ENCODE data around the gene ATG4A. TPM values are rescaled to one million over a fixed set of nuclear protein-coding genes. Genes with fewer than 3 reads are reported as not detected.

The ATG4A gene
- total and polyA plus RNA-seq, 9 of the 15 experiments (the other 6 are each of a cell fraction or from before 2014, with no cell fraction given) = 7.3 to 24.5 (median 16.6) TPM

DNA sequence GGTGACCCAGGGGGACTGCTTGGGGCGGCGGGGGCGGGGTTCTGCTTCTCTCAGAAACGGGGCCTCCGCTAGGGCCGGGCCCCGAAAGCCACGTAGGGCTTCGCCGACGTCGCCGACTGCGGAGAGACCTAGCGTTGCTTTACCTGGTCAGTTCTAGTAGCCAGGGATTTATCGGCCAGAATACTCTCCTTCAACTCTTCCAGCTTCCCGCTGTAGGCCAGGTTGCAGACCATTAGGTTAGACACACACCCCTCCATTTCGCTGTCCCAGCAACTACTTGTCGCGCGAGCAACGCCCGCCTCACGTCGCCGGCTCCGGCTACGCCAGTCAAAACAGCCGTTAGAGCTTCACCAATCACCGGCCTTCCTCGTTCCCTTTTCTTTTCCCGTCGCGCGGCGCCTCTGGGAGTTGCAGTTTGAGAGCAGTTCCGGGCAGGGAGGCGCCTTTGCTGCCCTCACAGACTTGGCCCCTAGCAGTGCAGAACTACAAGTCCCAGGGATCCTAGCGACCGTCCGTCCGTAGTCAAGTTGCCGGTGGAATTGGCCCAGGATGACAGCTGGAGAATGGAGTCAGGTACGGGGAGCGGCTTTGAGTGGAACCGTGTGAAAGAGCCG lies at the start of gene ATG4A, which contains the start of gene PSMD10 (continued):
- TF ChIP-seq HDAC2 (IDR thresholded peaks at IDR 0.05) (0 out of 2 replicates have a peak, but pooled peaks have one; percentile 37), SMARCC2 (IDR thresholded peaks at IDR 0.05; ENCODE audit: low read depth) (no peak), ZC3H4 (CRISPR knock-in tag; IDR thresholded peaks at IDR 0.05; ENCODE audit: borderline replicate concordance) (no peak), MEIS2 (IDR thresholded peaks at IDR 0.05; ENCODE audit: partially characterized antibody) (no peak), KLF16 (IDR thresholded peaks at IDR 0.05) (no peak), ZNF263 (CRISPR knock-in tag; IDR thresholded peaks at IDR 0.05; ENCODE audit: borderline replicate concordance) (no peak), RBM25 (IDR thresholded peaks at IDR 0.05; ENCODE audit: low read depth, low read length, severe bottlenecking) (no peak), GABPB1 (CRISPR knock-in tag; IDR thresholded peaks at IDR 0.05) (peak; percentile 68; the same call in 1 of the 2 replicates), TBL1XR1 (IDR thresholded peaks at IDR 0.05; ENCODE audit: low read length in 2 of 2) (no peak), YY1 (IDR thresholded peaks at IDR 0.05; ENCODE audit: borderline replicate concordance in 1 of 3, control insufficient read depth in 1 of 3, extremely low read depth in 1 of 3, insufficient read depth in 3 of 3, insufficient read length in 1 of 3, insufficient replicate concordance in 2 of 3, low read depth in 1 of 3, low read length in 2 of 3) (peak in 2 of 3 experiments; percentile 11 to 73), NFE2L1 (tag; IDR thresholded peaks at IDR 0.05; ENCODE audit: borderline replicate concordance, low read depth) (no peak), CXXC5 (CRISPR knock-in tag; IDR thresholded peaks at IDR 0.05) (peak; percentile 82), NFATC3 (IDR thresholded peaks at IDR 0.05) (no peak), SAP30 (IDR thresholded peaks at IDR 0.05; ENCODE audit: borderline replicate concordance, insufficient read depth, low read depth, low read length, poor library complexity, severe bottlenecking) (peak; percentile 67), SNIP1 (IDR thresholded peaks at IDR 0.05; ENCODE audit: low read depth) (no peak), MIER1 (IDR thresholded peaks at IDR 0.05; ENCODE audit: low read depth) (no peak), TOE1 (IDR thresholded peaks at IDR 0.05; ENCODE audit: borderline replicate concordance) (peak; percentile 5; the same call in 1 of the 2 replicates), TOE1 (CRISPR knock-in tag; IDR thresholded peaks at IDR 0.05; ENCODE audit: borderline replicate concordance, low read depth) (no peak), ZNF444 (CRISPR knock-in tag; IDR thresholded peaks at IDR 0.05) (no peak), MYBL2 (IDR thresholded peaks at IDR 0.05; ENCODE audit: low read depth) (peak; percentile 58; the same call in 1 of the 2 replicates), MYBL2 (CRISPR knock-in tag; IDR thresholded peaks at IDR 0.05; ENCODE audit: borderline replicate concordance) (no peak), ZNF830 (CRISPR knock-in tag; IDR thresholded peaks at IDR 0.05) (no peak), FOXJ2 (tag; IDR thresholded peaks at IDR 0.05) (0 out of 2 replicates have a peak, but pooled peaks have one; percentile 29), ARHGAP35 (IDR thresholded peaks at IDR 0.05; ENCODE audit: partially characterized antibody) (no peak), ZFX (CRISPR knock-in tag; IDR thresholded peaks at IDR 0.05) (peak; percentile 96), GTF2E2 (tag; IDR thresholded peaks at IDR 0.05) (no peak), RFX1 (IDR thresholded peaks at IDR 0.05) (peak; percentile 68)
- TF ChIP-seq, protein P1, sequence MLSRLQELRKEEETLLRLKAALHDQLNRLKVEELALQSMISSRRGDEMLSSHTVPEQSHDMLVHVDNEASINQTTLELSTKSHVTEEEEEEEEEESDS (CRISPR knock-in tag; IDR thresholded peaks at IDR 0.05) = no peak
- TF ChIP-seq, protein P2, sequence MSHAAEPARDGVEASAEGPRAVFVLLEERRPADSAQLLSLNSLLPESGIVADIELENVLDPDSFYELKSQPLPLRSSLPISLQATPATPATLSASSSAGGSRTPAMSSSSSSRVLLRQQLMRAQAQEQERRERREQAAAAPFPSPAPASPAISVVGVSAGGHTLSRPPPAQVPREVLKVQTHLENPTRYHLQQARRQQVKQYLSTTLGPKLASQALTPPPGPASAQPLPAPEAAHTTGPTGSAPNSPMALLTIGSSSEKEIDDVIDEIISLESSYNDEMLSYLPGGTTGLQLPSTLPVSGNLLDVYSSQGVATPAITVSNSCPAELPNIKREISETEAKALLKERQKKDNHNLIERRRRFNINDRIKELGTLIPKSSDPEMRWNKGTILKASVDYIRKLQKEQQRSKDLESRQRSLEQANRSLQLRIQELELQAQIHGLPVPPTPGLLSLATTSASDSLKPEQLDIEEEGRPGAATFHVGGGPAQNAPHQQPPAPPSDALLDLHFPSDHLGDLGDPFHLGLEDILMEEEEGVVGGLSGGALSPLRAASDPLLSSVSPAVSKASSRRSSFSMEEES (CRISPR knock-in tag; IDR thresholded peaks at IDR 0.05) = no peak

Data from K562 (cell line).